Transverse colon (tissue), 4 donors: ENCODE measurements around the gene RPGRIP1. TPM values are rescaled to one million over a fixed set of nuclear protein-coding genes. Genes with fewer than 3 reads are reported as not detected.

Experiments used
- DNase-seq: peaks from one replicate; pipeline ENCODE4 v3.0.0-alpha.2; 2019
- H3K27ac ChIP-seq, 4 donors: fragments of 200-600 bp; sonication (generic); 2 replicates each; pipeline ENCODE4 v1.5.1; 2016 to 2018; ENCODE audit warnings: inconsistent platforms in 4 of 4
- H3K27me3 ChIP-seq: fragments of 200-600 bp; sonication (generic); 2 replicates; pipeline ENCODE4 v1.5.1; 2017; ENCODE audit warnings: inconsistent platforms
- H3K36me3 ChIP-seq, 4 donors: fragments of 200-600 bp; sonication (generic); 2 replicates each; pipeline ENCODE4 v1.5.1; 2017 to 2019; ENCODE audit warnings: inconsistent platforms in 4 of 4
- H3K4me1 ChIP-seq, 4 donors: fragments of 200-600 bp; sonication (generic); 2 replicates each; pipeline ENCODE4 v1.5.1; 2017 to 2020; ENCODE audit warnings: inconsistent platforms in 4 of 4
- H3K4me3 ChIP-seq, 4 donors: fragments of 200-600 bp; sonication (generic); 1 replicate in 1 of 4; 2 replicates in 3 of 4; pipeline versions ENCODE4 v1.5.1 to v1.6.1; 2017 to 2019; ENCODE audit warnings: inconsistent platforms in 4 of 4
- H3K9me3 ChIP-seq, 2 donors: fragments of 200-600 bp; sonication (generic); 2 replicates each; pipeline ENCODE4 v1.5.1; 2017 to 2019; ENCODE audit warnings: inconsistent platforms in 2 of 2
- EP300 ChIP-seq: sonication (generic); formaldehyde crosslinking; IDR thresholded peaks from one replicate; pipeline ENCODE4 v1.6.1; 2017; ENCODE audit warnings: antibody characterized with exemption, low read depth
- POLR2A ChIP-seq: fragments of 450-650 bp; IDR thresholded peaks from one replicate; pipeline ENCODE4 v1.6.1; 2016; ENCODE audit warnings: antibody characterized with exemption, mild to moderate bottlenecking, moderate library complexity
- POLR2AphosphoS5 ChIP-seq, 3 donors: sonication (generic); formaldehyde crosslinking; IDR thresholded peaks; one replicate each; pipeline ENCODE4 v1.6.1; 2016; ENCODE audit warnings: antibody characterized with exemption in 3 of 3
- WGBS, 2 donors: methylation state at CpG; one replicate each; pipeline ENCODE4 v1.1.5; 2018; ENCODE audit warnings: low coverage in 1 of 2; 5-methylcytosine and 5-hydroxymethylcytosine counted together
- in situ Hi-C, 4 donors: fragments of 200-750 bp; cut with MboI; loops; one replicate each; pipeline versions ENCODE4 v1.15.0 to v1.15.1; 2017; ENCODE audit warnings: low sequenced_read_pairs in 3 of 4, low pct_ligation_motif_present in 1 of 4, low pct_unique_long_range_greater_than_20kb in 1 of 4
- intact Hi-C: fragments of 100-400 bp; cut with DNase I; formaldehyde crosslinking; loops from one replicate; pipeline ENCODE4 v1.15.1; 2023; ENCODE audit warnings: low total_unique reads
- total RNA-seq, 4 donors: library from RNA; depleted of rRNA; stranded (reverse); fragments of >200 nt; gene quantifications; one replicate each; pipeline ENCODE4 v1.1.0, GENCODE V29; 2016
- TF ChIP-seq, protein P1 (sequence below), 5 experiments: fragments of 200-600 bp in 3 of 5; fragments of 450-650 bp in 2 of 5; sonication (generic) in 3 of 5; IDR thresholded peaks; 1 replicate in 2 of 5; 2 replicates in 3 of 5; pipeline ENCODE4 v1.5.1; 2016 to 2017; ENCODE audit warnings: antibody characterized with exemption in 5 of 5, inconsistent platforms in 3 of 5, mild to moderate bottlenecking in 2 of 5, moderate library complexity in 1 of 5

RPGRIP1 gene
- total RNA-seq, 4 donors from 2014 or later: 0.27 to 0.48 TPM; not detected in 2

- no peak for DNase-seq
- H3K9me3 ChIP-seq: no peaks in the 10 kb centered on the region
- no peaks in the 10 kb centered on the region for H3K27me3 ChIP-seq
- H3K4me1 ChIP-seq: peaks cover 11 to 63% (median 18%) of the 10 kb centered on the region in 4 donors
- TF ChIP-seq POLR2AphosphoS5 (IDR thresholded peaks at IDR 0.05): no peak
- no peak for TF ChIP-seq EP300
- no peak overlapping the region for H3K4me3 ChIP-seq
- in situ Hi-C loops (loop anchor here in 1 of 4 donors (25.0 kb wide), 1 partner anchor 150 kb away; the partner anchor contains the start of gene SUPT16H), intact Hi-C loops (no loop called here)
- H3K36me3 ChIP-seq: peaks cover 0 to 7% (median 3%) of the 10 kb centered on the region in 4 donors
- H3K27ac ChIP-seq: no peak overlapping the region
- WGBS, 2 donors: 67 to 75% methylated on average over 5 to 6 of the region's 6 CpGs
These were observed 42.7 kb upstream of the RPGRIP1 start for GRCh38 chr14:21236948-21237797.

- in situ Hi-C loops (loop anchor here in 1 of 4 donors (25.0 kb wide), 1 partner anchor 148 kb away; the partner anchor contains the start of gene SUPT16H), intact Hi-C loops (no loop called here)
- H3K9me3 ChIP-seq: no peaks in the 10 kb centered on the region
- H3K4me3 ChIP-seq: no peak overlapping the region
- WGBS, 2 donors: 91 to 92% methylated on average over 8 to 11 of the region's 11 CpGs
- no peak for TF ChIP-seq EP300
- TF ChIP-seq POLR2A: no peak
- no peak for TF ChIP-seq POLR2AphosphoS5 (IDR thresholded peaks at IDR 0.05)
- TF ChIP-seq, protein P1, sequence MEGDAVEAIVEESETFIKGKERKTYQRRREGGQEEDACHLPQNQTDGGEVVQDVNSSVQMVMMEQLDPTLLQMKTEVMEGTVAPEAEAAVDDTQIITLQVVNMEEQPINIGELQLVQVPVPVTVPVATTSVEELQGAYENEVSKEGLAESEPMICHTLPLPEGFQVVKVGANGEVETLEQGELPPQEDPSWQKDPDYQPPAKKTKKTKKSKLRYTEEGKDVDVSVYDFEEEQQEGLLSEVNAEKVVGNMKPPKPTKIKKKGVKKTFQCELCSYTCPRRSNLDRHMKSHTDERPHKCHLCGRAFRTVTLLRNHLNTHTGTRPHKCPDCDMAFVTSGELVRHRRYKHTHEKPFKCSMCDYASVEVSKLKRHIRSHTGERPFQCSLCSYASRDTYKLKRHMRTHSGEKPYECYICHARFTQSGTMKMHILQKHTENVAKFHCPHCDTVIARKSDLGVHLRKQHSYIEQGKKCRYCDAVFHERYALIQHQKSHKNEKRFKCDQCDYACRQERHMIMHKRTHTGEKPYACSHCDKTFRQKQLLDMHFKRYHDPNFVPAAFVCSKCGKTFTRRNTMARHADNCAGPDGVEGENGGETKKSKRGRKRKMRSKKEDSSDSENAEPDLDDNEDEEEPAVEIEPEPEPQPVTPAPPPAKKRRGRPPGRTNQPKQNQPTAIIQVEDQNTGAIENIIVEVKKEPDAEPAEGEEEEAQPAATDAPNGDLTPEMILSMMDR (IDR thresholded peaks at IDR 0.05): no peak
- peaks cover 5 to 47% (median 9%) of the 10 kb centered on the region in 4 donors for H3K4me1 ChIP-seq
- H3K27ac ChIP-seq: no peak overlapping the region
- DNase-seq: no peak
- peaks cover 0 to 4% (median 0%) of the 10 kb centered on the region in 4 donors for H3K36me3 ChIP-seq
- H3K27me3 ChIP-seq: no peaks in the 10 kb centered on the region
These were observed 40.9 kb upstream of the RPGRIP1 start for GRCh38 chr14:21238823-21239518.

GRCh38 chr14:21240417-21240816 is 39.5 kb upstream of the RPGRIP1 start:
- intact Hi-C loops (no loop called here), in situ Hi-C loops (loop anchor here in 1 of 4 donors (25.0 kb wide), 1 partner anchor 147 kb away; the partner anchor contains the start of gene SUPT16H)
- Histone ChIP-seq H3K36me3 (peaks cover 0 to 8% (median 2%) of the 10 kb centered on the region in 4 donors), H3K27me3 (no peaks in the 10 kb centered on the region), H3K4me3 (no peak overlapping the region), H3K9me3 (no peaks in the 10 kb centered on the region), H3K27ac (no peak overlapping the region), H3K4me1 (peaks cover 5 to 38% (median 7%) of the 10 kb centered on the region in 4 donors)
- DNase-seq: no peak
- 74 to 82% methylated on average over 1 to 2 of the region's 2 CpGs for WGBS, 2 donors
- TF ChIP-seq POLR2AphosphoS5 (IDR thresholded peaks at IDR 0.05) (no peak), POLR2A (no peak), EP300 (no peak)
- TF ChIP-seq, protein P1 (IDR thresholded peaks at IDR 0.05): no peak

GRCh38 chr14:21241218-21241819 is 38.6 kb upstream of the RPGRIP1 start:
- no peak for DNase-seq
- whole genome bisulfite sequencing, 2 donors: 50 to 74% methylated on average over 1 of the region's 1 CpG
- Histone ChIP-seq H3K27me3 (no peaks in the 10 kb centered on the region), H3K9me3 (no peaks in the 10 kb centered on the region), H3K4me1 (peaks cover 0 to 37% (median 7%) of the 10 kb centered on the region in 4 donors), H3K27ac (no peak overlapping the region), H3K4me3 (no peak overlapping the region), H3K36me3 (peaks cover 0 to 8% (median 2%) of the 10 kb centered on the region in 4 donors)
- in situ Hi-C loops (loop anchor here in 1 of 4 donors (25.0 kb wide), 1 partner anchor 146 kb away; the partner anchor contains the start of gene SUPT16H), intact Hi-C loops (no loop called here)
- no peak for TF ChIP-seq POLR2A
- TF ChIP-seq, protein P1 (IDR thresholded peaks at IDR 0.05): peak in 4 of 5 experiments; percentile 21 to 42 (median 28)
